HCT116 (cell line): Measurements from ENCODE around the gene CCDC73. TPM values are rescaled to one million over a fixed set of nuclear protein-coding genes. Genes with fewer than 3 reads are reported as not detected.

Source experiments
- ATAC-seq: fragments of 200-7000 bp; cut with Tn5 transposase; 2 replicates; pipeline ENCODE4 v1.9.1; 2020; ENCODE audit warnings: mild to moderate bottlenecking, moderate library complexity
- BruUV-seq: library from RNA; stranded (reverse); fragments of 400-500 nt; replicated peaks from 2 replicates; lab custom pipeline; 2021; lab: Mats Ljungman, UMichigan
- CTCF ChIA-PET: fragments of 300-600 bp; sonication (Branson Sonifier 250); formaldehyde crosslinking; loops from one replicate; lab custom pipeline; 2021; ENCODE audit warnings: antibody characterized with exemption; lab: Charles Lee
- POLR2A ChIA-PET: fragments of 300-600, 350-600 bp; sonication (Branson Sonifier 250); formaldehyde crosslinking; loops from one replicate; lab custom pipeline; 2021; ENCODE audit warnings: antibody characterized with exemption; lab: Charles Lee
- RAD21 ChIA-PET, 2 experiments: fragments of 300-600 bp; sonication (Branson Sonifier 250); formaldehyde crosslinking; loops; one replicate each; lab custom pipeline; 2023; ENCODE audit warnings: low total read pairs in 2 of 2; ENCODE audit not compliant: uncharacterized antibody in 2 of 2, unreplicated experiment in 2 of 2, low non-redundant PET in 1 of 2; lab: Charles Lee
- DNase-seq: peaks from one replicate; pipeline ENCODE4 v3.0.0-alpha.2; 2010; ENCODE audit warnings: low read depth, low spot score
- H2AFZ ChIP-seq: fragments of 200-600 bp; shearing (Covaris generic), sonication (generic); 2 replicates; pipeline ENCODE4 v1.6.1; 2017; ENCODE audit warnings: low read depth, mixed run types, mixed read lengths, antibody characterized with exemption, low read length; ENCODE audit not compliant: poor library complexity, severe bottlenecking
- H3K27ac ChIP-seq: 2 replicates; pipeline ENCODE4 v1.5.1; 2012; ENCODE audit warnings: low read depth, low read length
- H3K27me3 ChIP-seq: fragments of 200-600 bp; sonication (generic); 2 replicates; pipeline ENCODE4 v1.6.1; 2016; ENCODE audit warnings: mixed run types, low read length, mixed read lengths; ENCODE audit not compliant: insufficient read depth
- H3K36me3 ChIP-seq, 2 experiments: fragments of 200-500 bp in 1 of 2; fragments of 200-600 bp in 1 of 2; sonication (Bioruptor generic) in 1 of 2; sonication (generic) in 1 of 2; 2 replicates each; pipeline versions ENCODE4 v1.5.1 to v1.6.1; 2014 to 2016; ENCODE audit warnings: low read length in 2 of 2, inconsistent platforms in 1 of 2, mixed read lengths in 1 of 2, mixed run types in 1 of 2; ENCODE audit not compliant: insufficient read depth in 2 of 2, control insufficient read depth in 1 of 2
- H3K4me1 ChIP-seq, 2 experiments: fragments of 200-600 bp in 1 of 2; sonication (generic) in 1 of 2; 2 replicates each; pipeline versions ENCODE4 v1.5.1 to v1.6.1; 2012 to 2017; ENCODE audit warnings: low read length in 2 of 2, inconsistent platforms in 1 of 2, mild to moderate bottlenecking in 1 of 2, mixed read lengths in 1 of 2, mixed run types in 1 of 2, moderate library complexity in 1 of 2; ENCODE audit not compliant: insufficient read depth in 2 of 2, control insufficient read depth in 1 of 2
- H3K4me2 ChIP-seq: fragments of 200-600 bp; sonication (generic); 2 replicates; pipeline ENCODE4 v1.6.1; 2017; ENCODE audit warnings: mixed run types, low read length, mixed read lengths
- H3K4me3 ChIP-seq, 2 experiments: fragments of 200-600 bp in 1 of 2; sonication (generic) in 1 of 2; replicated peaks in 1 of 2; 2 replicates each; pipeline ENCODE4 v1.5.1; 2011 to 2016; ENCODE audit warnings: low read length in 2 of 2, control low read depth in 1 of 2, low read depth in 1 of 2, mild to moderate bottlenecking in 1 of 2, mixed read lengths in 1 of 2, mixed run types in 1 of 2
- H3K79me2 ChIP-seq: fragments of 200-600 bp; sonication (generic); 2 replicates; pipeline ENCODE4 v1.6.1; 2017; ENCODE audit warnings: mild to moderate bottlenecking, mixed run types, low read length, moderate library complexity, mixed read lengths; ENCODE audit not compliant: insufficient read depth
- H3K9ac ChIP-seq: fragments of 200-600 bp; sonication (generic); 2 replicates; pipeline ENCODE4 v1.6.1; 2016; ENCODE audit warnings: low read length, mixed read lengths
- H3K9me2 ChIP-seq: fragments of 200-600 bp; sonication (generic), shearing (Covaris generic); 2 replicates; pipeline ENCODE4 v1.6.1; 2017; ENCODE audit warnings: mixed run types, mild to moderate bottlenecking, moderate library complexity; ENCODE audit not compliant: insufficient read depth
- H3K9me3 ChIP-seq, 2 experiments: fragments of 200-500 bp in 1 of 2; fragments of 200-600 bp in 1 of 2; sonication (Bioruptor generic) in 1 of 2; sonication (generic) in 1 of 2; 2 replicates each; pipeline ENCODE4 v1.6.1; 2014 to 2017; ENCODE audit warnings: low read length in 2 of 2, mixed read lengths in 2 of 2, inconsistent platforms in 1 of 2, low read depth in 1 of 2, mild to moderate bottlenecking in 1 of 2, mixed run types in 1 of 2, moderate library complexity in 1 of 2; ENCODE audit not compliant: control insufficient read depth in 1 of 2, insufficient read depth in 1 of 2
- H4K20me1 ChIP-seq: fragments of 200-600 bp; sonication (generic), shearing (Covaris generic); 2 replicates; pipeline ENCODE4 v1.6.1; 2017; ENCODE audit warnings: mixed run types, mild to moderate bottlenecking, moderate library complexity; ENCODE audit not compliant: insufficient read depth
- EGR1 ChIP-seq: IDR thresholded peaks from 2 replicates; pipeline ENCODE4 v1.6.1; 2012; ENCODE audit warnings: low read depth
- EZH2 ChIP-seq: fragments of 200-600 bp; sonication (generic); IDR thresholded peaks from 2 replicates; pipeline ENCODE4 v1.6.1; 2017; ENCODE audit warnings: antibody characterized with exemption, mixed run types
- FOSL1 ChIP-seq: IDR thresholded peaks from 2 replicates; pipeline ENCODE4 v1.6.1; 2012; ENCODE audit warnings: low read depth
- JUND ChIP-seq: IDR thresholded peaks from 2 replicates; pipeline ENCODE4 v1.6.1; 2012
- RAD21 ChIP-seq: IDR thresholded peaks from 2 replicates; pipeline ENCODE4 v1.6.1; 2012; ENCODE audit warnings: low read depth, mild to moderate bottlenecking
- REST ChIP-seq: IDR thresholded peaks from 2 replicates; pipeline ENCODE4 v1.6.1; 2012; ENCODE audit warnings: low read depth
- SP1 ChIP-seq: IDR thresholded peaks from 2 replicates; pipeline ENCODE4 v1.6.1; 2012; ENCODE audit warnings: low read depth
- SRF ChIP-seq: IDR thresholded peaks from 2 replicates; pipeline ENCODE4 v1.6.1; 2012; ENCODE audit warnings: low read depth
- ZBTB33 ChIP-seq: IDR thresholded peaks from 2 replicates; pipeline ENCODE4 v1.6.1; 2011; ENCODE audit warnings: mild to moderate bottlenecking, low read length, moderate library complexity; ENCODE audit not compliant: insufficient replicate concordance; ENCODE audit errors: extremely low read depth
- intact Hi-C: fragments of 100-400 bp; cut with micrococcal nuclease; formaldehyde crosslinking; loops from 2 replicates; pipeline ENCODE4 v1.10.0; 2022
- total RNA-seq: library from RNA; stranded (reverse); gene quantifications from one replicate; pipeline ENCODE4 v1.2.1, GENCODE V29; 2021; ENCODE audit not compliant: unreplicated experiment

Gene CCDC73
- total RNA-seq, 1 experiment from 2014 or later = not detected

GRCh38 chr11:32779136-32779535 lies 15.3 kb downstream of the CCDC73 start:
- intact Hi-C loops = no loop called here
- BruUV-seq = no TSS peak
- Histone ChIP-seq H3K79me2 (no peaks in the 10 kb centered on the region), H4K20me1 (no peaks in the 10 kb centered on the region), H3K4me1 (no peaks in the 10 kb centered on the region), H3K4me2 (no peak overlapping the region), H3K36me3 (no peaks in the 10 kb centered on the region), H2AFZ (no peak overlapping the region), H3K4me3 (no peak overlapping the region), H3K9me2 (no peaks in the 10 kb centered on the region), H3K27me3 (no peaks in the 10 kb centered on the region), H3K9ac (no peak overlapping the region), H3K9me3 (no peaks in the 10 kb centered on the region), H3K27ac (no peak overlapping the region)
- POLR2A ChIA-PET = no interaction called here
- no peak for DNase-seq
- TF ChIP-seq RAD21 = no peak
- TF ChIP-seq EGR1 = no peak
- no peak for TF ChIP-seq SP1
- no peak for TF ChIP-seq FOSL1
- no peak for TF ChIP-seq SRF
- TF ChIP-seq EZH2 = no peak
- no peak for TF ChIP-seq ZBTB33
- no peak for TF ChIP-seq REST
- TF ChIP-seq JUND = no peak
- RAD21 ChIA-PET = no interaction called here
- CTCF ChIA-PET = interaction anchor here (1.8 kb wide), 1 partner anchor 30 kb away, joined by 6 read pairs; no protein-coding TSS in a partner anchor
- ATAC-seq = no peak
